ENCODE results near the gene ERBB4.

Gene ERBB4

GRCh38 chr2:212538305-212539071 lies at the start of gene ERBB4:
ERBB4 (minus strand) TSS chr2:212538802; CDS start chr2:212538530, 272 bp downstream.
- no peak for FAIRE-seq

GRCh38 chr2:212580117-212580516 lies 41.5 kb upstream of the ERBB4 start:
- no peak for FAIRE-seq

- FAIRE-seq, result no peak
Observed at GRCh38 chr2:212556296-212556695, 17.7 kb upstream of the ERBB4 start.

GRCh38 chr2:212554233-212554632 lies 15.6 kb upstream of the ERBB4 start:
- no peak for FAIRE-seq

GRCh38 chr2:212549941-212550340 lies 11.3 kb upstream of the ERBB4 start:
- FAIRE-seq, result no peak

- FAIRE-seq, result no peak
Observed at GRCh38 chr2:212549463-212549862, 10.9 kb upstream of the ERBB4 start.

GRCh38 chr2:212548455-212548819 lies 9.8 kb upstream of the ERBB4 start:
- no peak for FAIRE-seq

GRCh38 chr2:212547716-212548454 lies 9.3 kb upstream of the ERBB4 start:
- no peak for FAIRE-seq

GRCh38 chr2:212546669-212547068 lies 8.1 kb upstream of the ERBB4 start:
- no peak for FAIRE-seq

- FAIRE-seq, result no peak
Observed at GRCh38 chr2:212540341-212540740, 1.7 kb upstream of the ERBB4 start.

- FAIRE-seq, result no peak
Observed at GRCh38 chr2:212539072-212539880, 674 bp upstream of the ERBB4 start.

GRCh38 chr2:212537726-212538304 lies 787 bp downstream of the ERBB4 start:
- no peak for FAIRE-seq

- no peak for FAIRE-seq
Observed at GRCh38 chr2:212536817-212537725, 1.5 kb downstream of the ERBB4 start.

GRCh38 chr2:212535996-212536816 lies 2.4 kb downstream of the ERBB4 start:
- no peak for FAIRE-seq

- no peak for FAIRE-seq
Observed at GRCh38 chr2:212534336-212534735, 4.3 kb downstream of the ERBB4 start.

GRCh38 chr2:212532585-212532984 lies 6.0 kb downstream of the ERBB4 start:
- FAIRE-seq, result no peak

- FAIRE-seq, result no peak
Observed at GRCh38 chr2:212532087-212532486, 6.5 kb downstream of the ERBB4 start.

GRCh38 chr2:212531499-212531898 lies 7.1 kb downstream of the ERBB4 start:
- FAIRE-seq, result no peak

- FAIRE-seq, result no peak
Observed at GRCh38 chr2:212530991-212531390, 7.6 kb downstream of the ERBB4 start.

- no peak for FAIRE-seq
Observed at GRCh38 chr2:212530373-212530772, 8.2 kb downstream of the ERBB4 start.
